ENCODE results near the gene KRTAP5-3. TPM values are rescaled to one million over a fixed set of nuclear protein-coding genes. Genes with fewer than 3 reads are reported as not detected.

KRTAP5-3 gene
- total RNA-seq = not detected in 2 replicates

DNA sequence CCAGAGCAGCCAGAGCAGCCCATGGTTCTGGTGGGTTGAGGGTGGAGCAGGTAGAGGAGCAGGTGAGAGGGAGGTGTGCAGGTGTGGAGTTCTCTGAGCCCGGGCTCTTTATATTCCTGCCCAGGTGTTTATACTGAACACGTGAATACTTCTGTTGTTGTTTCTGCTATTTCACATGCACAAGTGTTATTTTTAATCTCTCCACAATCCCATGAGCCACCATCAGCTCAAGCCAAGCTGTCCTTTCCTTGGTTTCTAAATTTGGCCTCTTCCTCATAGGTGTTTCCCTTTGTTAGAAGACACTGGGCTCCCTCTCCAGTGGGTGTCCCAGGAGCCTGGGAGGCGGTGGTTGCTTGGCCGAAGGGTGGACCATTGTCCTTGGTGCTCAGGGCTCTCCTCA lies at the start of gene KRTAP5-3:
Gene KRTAP5-3, minus strand, starts transcription at position 101 of the 400 bp plus-strand sequence. Its CDS starts 78 bp downstream, at position 23.

GRCh38 chr11:1629326-1630185 lies 21.3 kb upstream of the KRTAP5-3 start, which contains the start of gene KRTAP5-5:
Gene KRTAP5-5 (plus strand): TSS chr11:1629775. CDS start chr11:1629841, 66 bp downstream.

DNA sequence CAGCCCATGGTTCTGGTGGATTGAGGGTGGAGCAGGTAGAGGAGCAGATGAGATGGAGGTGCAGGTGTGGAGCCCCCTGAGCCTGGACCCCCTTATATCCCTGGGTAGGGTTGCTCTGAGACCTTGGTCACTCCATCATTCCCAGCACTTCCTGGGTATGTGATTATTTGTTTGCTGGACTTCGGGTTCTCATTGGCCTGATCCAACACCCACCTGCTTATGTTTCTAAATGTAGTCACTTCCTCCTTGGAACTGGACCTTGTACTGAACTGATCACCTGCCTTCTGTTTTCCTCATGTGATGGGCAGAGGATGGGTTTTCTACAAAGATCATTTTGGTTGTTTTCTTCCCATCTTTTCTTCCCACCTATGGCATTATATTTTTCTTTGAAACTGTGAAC lies 13.8 kb upstream of the KRTAP5-3 start, which contains the start of gene KRTAP5-4:
Gene KRTAP5-4, minus strand, starts transcription at position 53 of the 400 bp plus-strand sequence. Its CDS starts 45 bp downstream, at position 8.

GRCh38 chr11:1597994-1598380 lies 10.3 kb downstream of the KRTAP5-3 start, which contains the start of gene KRTAP5-2:
Gene KRTAP5-2 (minus strand): TSS chr11:1598294. CDS start chr11:1598250, 44 bp downstream.

GRCh38 chr11:1584661-1585370 lies 23.4 kb downstream of the KRTAP5-3 start, which contains the start of gene KRTAP5-1:
Gene KRTAP5-1 (minus strand): TSS chr11:1585283. CDS start chr11:1585249, 34 bp downstream.

DNA sequence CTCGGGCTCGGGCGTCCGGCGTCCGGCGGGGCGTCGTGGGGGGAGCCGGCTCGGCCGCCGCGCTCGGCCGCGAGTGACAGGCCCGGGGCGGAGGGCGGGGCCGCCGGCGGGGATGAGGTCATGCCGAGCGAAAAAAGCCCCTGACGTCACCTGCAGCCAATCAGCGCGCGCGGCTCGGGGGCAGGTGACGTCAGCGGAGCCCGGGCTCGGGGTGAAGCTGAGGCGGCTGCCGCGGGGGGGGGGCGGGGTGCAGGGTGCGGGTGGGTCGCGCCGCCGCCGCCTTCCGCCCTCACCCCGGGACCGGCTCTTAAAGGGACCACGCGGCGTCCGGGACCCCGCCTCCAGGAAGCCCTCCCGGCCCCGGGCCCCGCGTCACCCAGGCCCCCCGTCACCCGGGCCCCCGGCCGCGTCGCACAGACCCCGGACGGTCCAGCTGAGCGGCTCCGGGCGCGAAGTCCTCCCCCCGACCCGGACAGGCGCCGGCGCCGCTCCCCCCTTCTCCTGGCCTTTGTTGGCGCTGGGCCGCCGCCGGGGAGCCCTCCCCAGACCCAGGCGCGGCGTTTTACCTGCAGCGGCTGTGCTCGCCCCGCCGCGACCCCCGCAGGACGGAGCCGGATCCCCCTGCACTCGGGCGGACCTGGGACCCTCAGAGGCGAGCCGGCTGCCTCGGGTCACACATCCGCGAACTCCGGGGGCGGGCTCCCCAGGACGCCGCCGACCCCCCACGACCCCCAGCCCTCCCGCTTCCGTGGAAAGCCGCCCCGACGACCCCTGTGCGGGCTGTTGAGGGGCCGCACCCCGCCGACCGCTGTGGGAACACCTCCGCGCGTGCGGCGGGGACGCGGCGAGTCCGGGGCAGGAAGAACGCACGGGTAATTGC lies 35.8 kb downstream of the KRTAP5-3 start, which contains the start of gene DUSP8:
Gene DUSP8, minus strand, starts transcription at position 75 of the 880 bp plus-strand sequence. CDS start 6,445 bp downstream, outside the sequence.

Other genes starting within 250 kb of the KRTAP5-3 start
- gene BRSK2, start 218.5 kb downstream of the KRTAP5-3 start, total RNA-seq = 0.18 and 0.56 TPM in 2 replicates
- 48.4 and 48.8 TPM in 2 replicates for gene MOB2, start 121.7 kb downstream of the KRTAP5-3 start, total RNA-seq
- gene DUSP8, start 36.2 kb downstream of the KRTAP5-3 start, total RNA-seq = 0.45 and 0.85 TPM in 2 replicates
- gene KRTAP5-1, start 23.2 kb downstream of the KRTAP5-3 start, total RNA-seq = not detected in 2 replicates
- not detected in 2 replicates for gene KRTAP5-2, start 10.2 kb downstream of the KRTAP5-3 start, total RNA-seq
- not detected in 2 replicates for gene KRTAP5-4, start 13.7 kb upstream of the KRTAP5-3 start, total RNA-seq
- not detected in 2 replicates for gene KRTAP5-5, start 21.3 kb upstream of the KRTAP5-3 start, total RNA-seq
- not detected in 2 replicates for gene KRTAP5-6, start 88.7 kb upstream of the KRTAP5-3 start, total RNA-seq
- gene IFITM10, start 142.1 kb upstream of the KRTAP5-3 start, total RNA-seq = 0.09 and 0.56 TPM in 2 replicates
- gene CTSD, start 155.5 kb upstream of the KRTAP5-3 start, total RNA-seq = 74.7 and 185 TPM in 2 replicates
- 0.09 TPM in 1 of 2 replicates, not detected in the other for gene SYT8, start 226.5 kb upstream of the KRTAP5-3 start, total RNA-seq
- gene TNNI2, start 230.5 kb upstream of the KRTAP5-3 start, total RNA-seq = not detected in 2 replicates
- 1.5 and 1.9 TPM in 2 replicates for gene LSP1, start 244.6 kb upstream of the KRTAP5-3 start, total RNA-seq

Data from endothelial cell of coronary artery (primary cell).